Measurements from ENCODE around the gene MIS12.

Gene MIS12

DNA sequence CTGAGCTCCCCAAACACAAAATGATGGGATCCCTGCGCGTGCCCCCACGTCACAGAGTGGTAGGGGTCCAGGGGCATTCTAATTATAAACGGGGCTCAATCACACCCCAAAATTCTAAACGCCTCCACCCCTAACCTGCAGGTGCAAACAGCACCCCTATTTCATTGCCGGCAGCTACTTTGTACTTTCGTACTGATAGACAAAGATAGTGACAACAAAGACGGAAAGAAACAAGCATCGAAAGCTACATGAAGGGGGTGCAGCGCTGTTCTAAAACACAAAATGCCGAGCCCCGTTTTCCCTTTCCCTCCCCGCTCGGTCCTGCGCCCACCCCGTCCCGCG lies 13.9 kb downstream of the MIS12 start:
- no peak for DNase-seq (ENCODE audit: low spot score)

DNA sequence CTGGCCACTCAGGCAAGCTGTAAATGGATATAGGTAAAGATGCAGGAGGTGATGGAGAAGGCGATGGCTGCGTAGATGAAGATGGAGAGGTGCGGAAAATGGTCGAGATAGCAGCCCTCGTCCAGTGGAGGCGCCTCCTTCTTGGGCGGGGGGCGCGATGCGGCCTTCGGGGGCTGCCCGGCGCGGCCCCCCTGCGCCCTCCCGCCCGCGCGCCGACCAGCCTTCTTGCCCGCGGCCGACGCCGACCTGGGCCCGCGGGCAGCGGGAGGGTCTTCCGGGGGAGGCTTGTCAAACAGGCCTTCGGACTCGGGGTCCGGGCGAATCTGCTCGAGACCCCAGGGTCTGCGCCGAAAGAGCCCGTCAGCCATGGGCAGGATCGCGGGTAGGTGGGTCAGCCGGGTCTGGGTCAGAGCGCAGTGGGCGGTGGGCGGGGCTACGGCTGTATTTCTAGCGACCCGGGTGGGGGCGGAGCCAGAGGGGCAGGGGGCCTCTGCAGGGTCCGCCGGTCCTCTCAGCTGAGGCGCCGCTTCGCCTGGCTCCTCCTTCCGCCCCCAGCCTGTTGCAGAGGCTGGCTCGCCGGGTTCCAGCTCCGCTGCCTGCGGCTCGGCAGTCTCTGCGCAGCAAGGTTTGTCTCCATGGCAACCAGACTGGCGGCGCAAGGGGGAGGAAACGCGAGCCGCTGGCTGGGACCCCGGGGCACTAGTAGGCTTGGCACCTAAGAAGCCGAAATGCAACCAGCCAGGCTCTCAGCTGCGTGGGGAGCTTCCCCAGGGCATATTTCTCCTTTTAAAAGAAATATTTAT lies 14.4 kb downstream of the MIS12 start:
- no peak for DNase-seq (ENCODE audit: low spot score)

DNA sequence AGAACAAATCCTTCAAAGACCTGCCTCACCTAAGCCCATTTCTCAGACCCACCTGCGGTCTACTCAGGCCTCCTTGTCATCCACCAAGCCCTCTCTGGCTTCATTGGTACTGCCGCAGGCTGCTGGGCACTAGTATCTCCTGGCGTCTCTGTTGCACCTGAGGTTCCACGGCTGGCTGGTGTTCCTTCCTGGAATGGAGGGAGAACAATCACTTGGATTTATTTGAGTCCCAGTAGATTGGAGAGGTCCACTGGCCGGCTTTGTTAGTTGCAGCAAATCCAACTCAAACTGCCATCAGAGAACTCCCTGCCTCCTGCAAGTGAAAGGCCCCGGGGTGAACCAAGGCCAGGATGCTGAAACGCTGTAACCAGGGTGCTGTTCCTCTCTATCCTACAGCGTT lies 15.3 kb downstream of the MIS12 start:
- no peak for DNase-seq (ENCODE audit: low spot score)

GRCh38 chr17:5502552-5502951 lies 16.2 kb downstream of the MIS12 start:
- DNase-seq (ENCODE audit: low spot score), result no peak

GRCh38 chr17:5506307-5506706 lies 19.9 kb downstream of the MIS12 start:
- DNase-seq (ENCODE audit: low spot score), result no peak

GRCh38 chr17:5508810-5509209 lies 22.4 kb downstream of the MIS12 start:
- no peak for DNase-seq (ENCODE audit: low spot score)

DNA sequence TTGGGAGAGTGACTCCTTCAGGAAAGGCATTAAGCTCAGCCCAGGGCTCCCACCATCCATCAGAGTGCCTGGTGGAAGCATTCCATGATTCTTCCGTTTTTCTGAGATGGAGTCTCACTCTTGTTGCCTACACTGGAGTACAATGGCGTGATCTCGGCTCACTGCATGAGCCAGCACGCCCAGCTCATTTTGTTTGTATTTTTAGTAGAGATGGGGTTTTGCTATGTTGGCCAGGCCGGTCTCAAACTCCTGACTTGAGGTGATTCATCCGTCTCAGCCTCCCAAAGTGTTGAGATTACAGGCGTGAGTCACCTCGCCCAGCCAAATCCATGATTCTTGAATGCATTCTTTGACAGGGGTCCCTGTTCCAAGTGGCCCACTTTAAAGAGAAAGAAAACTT lies 23.1 kb downstream of the MIS12 start:
- DNase-seq (ENCODE audit: low spot score), result no peak

GRCh38 chr17:5510771-5511170 lies 24.4 kb downstream of the MIS12 start:
- DNase-seq (ENCODE audit: low spot score), result no peak

DNA sequence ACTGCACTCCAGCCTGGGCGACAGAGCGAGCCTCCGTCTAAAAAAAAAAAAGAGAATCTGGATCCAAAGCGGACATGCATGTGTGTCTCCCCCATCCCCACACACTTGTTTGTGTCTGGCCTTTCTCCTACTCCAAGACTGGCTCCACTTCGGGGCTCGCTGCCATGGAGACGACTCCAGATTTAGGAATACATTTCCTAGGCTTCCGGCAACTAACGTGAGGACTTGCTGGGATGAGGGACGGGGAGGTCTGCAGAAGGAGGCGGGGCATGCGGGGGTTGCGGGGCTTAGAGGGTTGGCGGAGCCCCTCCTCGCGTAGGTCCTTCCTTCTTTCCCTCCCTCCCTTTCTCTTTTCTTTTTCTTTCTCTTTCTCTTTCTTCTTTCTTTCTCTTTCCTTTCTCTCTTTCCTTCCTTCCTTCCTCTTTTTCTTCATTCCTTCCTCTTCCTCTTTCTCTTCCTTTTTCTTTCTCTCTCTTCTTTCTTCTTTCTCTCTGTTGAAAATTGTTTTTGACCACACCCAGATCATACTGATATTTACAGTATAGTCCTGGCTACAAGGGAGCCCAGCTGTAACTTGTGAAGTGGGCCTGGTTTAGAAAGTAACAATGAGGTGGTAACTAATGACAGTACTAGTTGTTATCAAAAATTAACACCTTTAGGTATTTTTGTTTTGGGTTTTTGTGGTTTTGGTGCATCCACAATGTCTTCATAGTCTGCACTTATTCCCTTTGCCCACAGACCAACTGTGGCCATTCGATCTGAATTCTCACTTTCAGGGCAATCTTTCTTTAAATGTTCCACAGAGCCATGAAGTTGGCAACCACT lies 25.2 kb downstream of the MIS12 start:
- no peak for DNase-seq (ENCODE audit: low spot score)

GRCh38 chr17:5513628-5514027 lies 27.3 kb downstream of the MIS12 start:
- DNase-seq (ENCODE audit: low spot score), result no peak

- no peak for DNase-seq (ENCODE audit: low spot score)
These were observed 28.6 kb downstream of the MIS12 start for GRCh38 chr17:5514976-5515375.

GRCh38 chr17:5516060-5516792 lies 29.9 kb downstream of the MIS12 start:
- DNase-seq (ENCODE audit: low spot score), result no peak

DNA sequence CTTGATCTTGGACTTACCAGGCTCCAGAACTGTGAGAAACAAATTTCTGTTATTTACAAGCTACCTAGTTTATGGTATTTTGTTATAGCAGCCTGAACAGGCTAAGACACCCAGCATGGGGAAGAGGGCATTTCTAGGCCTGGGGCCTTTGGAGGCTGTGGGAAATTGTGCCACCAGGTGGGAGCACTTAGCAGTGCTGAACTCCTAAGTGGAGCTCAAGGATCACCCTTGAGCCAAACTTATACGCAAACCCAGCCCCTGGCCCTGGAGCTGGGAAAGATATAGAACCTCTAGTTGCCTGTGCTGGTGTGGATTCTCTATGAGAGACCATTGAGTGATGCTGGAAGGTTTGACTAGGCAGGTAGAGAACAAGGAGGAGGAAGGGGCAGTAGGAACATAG lies 36.1 kb downstream of the MIS12 start:
- DNase-seq (ENCODE audit: low spot score), result no peak

DNA sequence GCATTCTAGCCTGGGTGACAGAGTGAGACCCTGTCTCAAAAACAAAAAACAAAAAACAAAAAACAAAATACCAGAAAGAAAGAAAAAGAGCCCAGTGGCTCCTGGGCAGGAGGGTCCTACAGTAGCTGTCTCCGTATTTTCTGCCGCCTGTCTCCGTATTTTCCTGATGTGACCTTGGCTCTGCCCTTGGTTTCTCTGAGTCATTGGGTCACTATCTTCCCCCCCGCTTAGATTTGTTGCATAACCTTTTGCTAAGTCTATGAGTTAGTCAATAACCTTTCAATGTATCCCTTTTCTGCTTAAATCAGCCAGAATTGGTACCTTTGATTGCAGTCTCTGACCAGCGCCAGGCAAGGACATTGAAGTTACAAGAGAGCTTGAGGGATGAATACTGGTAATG lies 36.9 kb downstream of the MIS12 start:
- no peak for DNase-seq (ENCODE audit: low spot score)

DNA sequence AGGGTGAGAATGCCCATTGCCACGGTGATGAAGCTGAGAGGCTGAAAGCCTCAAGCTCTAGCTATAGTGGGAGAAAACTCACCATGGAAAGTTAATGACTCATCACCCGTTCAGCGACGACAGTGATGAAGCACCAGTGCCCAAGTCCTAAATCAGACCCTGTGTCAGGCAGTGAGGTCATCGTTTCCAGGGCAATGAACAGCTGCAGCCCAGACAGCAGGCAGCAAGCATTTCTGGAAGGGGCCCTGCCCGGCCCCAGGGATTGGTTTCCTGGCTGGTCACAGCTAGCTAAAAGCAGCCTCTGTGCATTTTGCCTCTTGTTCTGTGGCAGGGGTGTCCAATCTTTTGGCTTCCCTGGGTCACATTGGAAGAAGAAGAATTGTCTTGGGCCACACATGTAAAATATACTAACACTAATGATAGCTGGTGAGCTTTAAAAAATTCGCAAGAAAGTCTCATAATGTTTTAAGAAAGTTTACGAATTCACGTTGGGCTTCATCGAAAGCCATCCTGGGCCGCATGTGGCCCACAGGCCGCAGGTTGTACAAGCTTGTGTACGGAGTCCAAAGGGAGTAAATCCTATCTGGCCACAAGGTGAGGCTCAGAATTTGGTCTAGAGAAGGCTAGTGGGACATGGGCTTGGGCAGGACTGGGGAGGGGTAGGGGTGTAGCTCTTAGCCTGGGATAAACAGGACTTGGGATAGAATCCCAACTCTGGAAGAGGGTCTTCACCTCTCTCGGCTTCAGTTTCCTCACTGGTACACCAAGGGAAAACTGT lies 40.6 kb downstream of the MIS12 start:
- DNase-seq (ENCODE audit: low spot score), result no peak

GRCh38 chr17:5527601-5528250 lies 41.4 kb downstream of the MIS12 start:
- no peak for DNase-seq (ENCODE audit: low spot score)

GRCh38 chr17:5530265-5531084 lies 44.1 kb downstream of the MIS12 start:
- DNase-seq (ENCODE audit: low spot score), result no peak

DNA sequence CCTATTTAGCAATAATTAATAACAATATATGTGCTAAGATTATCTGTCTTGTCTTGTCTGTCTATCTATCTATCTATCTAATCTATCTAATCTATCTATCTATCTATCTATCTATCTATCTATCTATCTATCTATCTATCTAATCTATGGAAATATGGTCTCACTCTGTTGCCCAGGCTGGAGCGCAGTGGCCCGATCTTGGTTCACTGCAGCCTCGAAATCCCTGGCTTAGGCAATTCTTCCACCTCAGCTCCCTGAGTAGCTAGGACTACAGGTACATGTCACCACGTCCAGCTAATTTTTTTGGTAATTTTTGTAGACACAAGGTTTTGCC lies 44.7 kb downstream of the MIS12 start:
- no peak for DNase-seq (ENCODE audit: low spot score)

DNA sequence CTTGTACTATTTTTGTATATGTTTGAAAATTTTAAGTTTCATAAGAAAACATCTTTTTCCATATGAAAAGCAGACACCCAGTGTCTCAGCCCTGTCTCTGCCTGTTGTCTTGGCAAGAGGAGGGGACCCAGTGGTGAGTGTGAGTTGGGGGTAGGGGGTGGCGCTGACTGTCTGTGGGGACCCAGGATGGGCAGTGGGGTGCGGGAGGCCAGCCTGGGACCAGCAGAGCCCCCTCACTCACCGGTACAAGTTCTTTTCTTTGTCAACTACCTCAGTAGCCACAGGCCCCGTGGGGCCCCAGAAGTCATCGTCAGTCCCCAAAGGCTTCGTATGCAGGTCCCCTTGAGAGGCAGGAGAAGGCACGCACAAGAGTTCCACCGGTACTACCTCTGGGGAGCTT lies 46.2 kb downstream of the MIS12 start:
- DNase-seq (ENCODE audit: low spot score), result no peak

- DNase-seq (ENCODE audit: low spot score), result no peak
These were observed 47.3 kb downstream of the MIS12 start for GRCh38 chr17:5533486-5534315.
